ENCODE results near the gene SLC6A8.
"Not testable (repeated sequence)": the region's sequence is repeated elsewhere in the genome, so short reads cannot be mapped to it uniquely, and the experiment has no call there.

SLC6A8 gene

GRCh38 chrX:153709726-153710674 lies 22.3 kb downstream of the SLC6A8 start:
- no peak for DNase-seq

- no peak for DNase-seq
Observed at GRCh38 chrX:153714256-153714655, 26.5 kb downstream of the SLC6A8 start.

GRCh38 chrX:153717445-153717844 lies 29.7 kb downstream of the SLC6A8 start:
- no peak for DNase-seq

- no peak for DNase-seq
Observed at GRCh38 chrX:153719238-153719637, 31.5 kb downstream of the SLC6A8 start.

- DNase-seq = no peak
Observed at GRCh38 chrX:153719701-153720100, 32.0 kb downstream of the SLC6A8 start.

GRCh38 chrX:153722704-153723350 lies 35.1 kb downstream of the SLC6A8 start:
- no peak for DNase-seq

GRCh38 chrX:153723351-153724251 lies 35.9 kb downstream of the SLC6A8 start:
- DNase-seq = peak; percentile 37

GRCh38 chrX:153724252-153725038 lies 36.7 kb downstream of the SLC6A8 start, which contains the start of the genes ABCD1 and BCAP31:
ABCD1 (plus strand) TSS chrX:153724856; CDS start chrX:153725267, 411 bp downstream.
BCAP31 (minus strand) TSS chrX:153724387; CDS start chrX:153723244, 1,143 bp downstream.
- peak; percentile 81 for DNase-seq

- DNase-seq = no peak
Observed at GRCh38 chrX:153725039-153725831, 37.5 kb downstream of the SLC6A8 start.

- DNase-seq = no peak
Observed at GRCh38 chrX:153725832-153726285, 38.1 kb downstream of the SLC6A8 start.

- no peak for DNase-seq
Observed at GRCh38 chrX:153726286-153727122, 38.8 kb downstream of the SLC6A8 start.

GRCh38 chrX:153727123-153727931 lies 39.6 kb downstream of the SLC6A8 start:
- DNase-seq = no peak

GRCh38 chrX:153728095-153728494 lies 40.4 kb downstream of the SLC6A8 start:
- DNase-seq = no peak

GRCh38 chrX:153728951-153729631 lies 41.4 kb downstream of the SLC6A8 start:
- DNase-seq = no peak

- not testable (repeated sequence) for DNase-seq
Observed at GRCh38 chrX:153730115-153730514, 42.4 kb downstream of the SLC6A8 start.

- DNase-seq = no peak
Observed at GRCh38 chrX:153731117-153731844, 43.6 kb downstream of the SLC6A8 start.

- DNase-seq = no peak
Observed at GRCh38 chrX:153731845-153732215, 44.1 kb downstream of the SLC6A8 start.

- DNase-seq = no peak
Observed at GRCh38 chrX:153732401-153732800, 44.7 kb downstream of the SLC6A8 start.

Measured in activated CD4-positive, alpha-beta T cell treated with anti-CD3 and anti-CD28 coated beads for 1 hour (primary cell).